GM19395 (cell line): ENCODE measurements around the gene AHCTF1.
"Not testable (repeated sequence)": the region's sequence is repeated elsewhere in the genome, so short reads cannot be mapped to it uniquely, and the experiment has no call there.

ENCODE experiments used
- ATAC-seq: cut with Tn5 transposase; IDR thresholded peaks from one replicate; pipeline ENCODE4 v1.9.1; 2021; ENCODE audit warnings: mild to moderate bottlenecking, moderate library complexity; ENCODE audit not compliant: unreplicated experiment

AHCTF1 gene

DNA sequence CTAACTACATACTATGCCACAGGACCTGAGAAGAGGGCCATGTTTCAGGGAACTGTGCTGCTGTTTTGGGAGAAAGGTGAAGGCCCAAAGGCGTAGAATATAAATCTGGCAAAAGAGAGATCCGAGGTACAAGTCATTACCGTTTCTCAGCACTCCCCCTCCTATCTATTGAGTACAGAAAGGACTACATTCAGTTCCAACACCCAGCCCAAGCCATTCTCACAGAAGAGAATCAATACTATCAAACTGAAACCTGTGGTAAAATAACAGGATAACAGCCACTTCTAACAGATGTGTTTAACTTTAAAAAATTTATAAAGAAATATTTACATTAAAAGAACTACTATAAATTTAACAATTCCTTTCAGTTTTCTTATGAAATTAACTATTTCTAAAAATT is 7.8 kb downstream of the AHCTF1 start:
- ATAC-seq, result no peak

DNA sequence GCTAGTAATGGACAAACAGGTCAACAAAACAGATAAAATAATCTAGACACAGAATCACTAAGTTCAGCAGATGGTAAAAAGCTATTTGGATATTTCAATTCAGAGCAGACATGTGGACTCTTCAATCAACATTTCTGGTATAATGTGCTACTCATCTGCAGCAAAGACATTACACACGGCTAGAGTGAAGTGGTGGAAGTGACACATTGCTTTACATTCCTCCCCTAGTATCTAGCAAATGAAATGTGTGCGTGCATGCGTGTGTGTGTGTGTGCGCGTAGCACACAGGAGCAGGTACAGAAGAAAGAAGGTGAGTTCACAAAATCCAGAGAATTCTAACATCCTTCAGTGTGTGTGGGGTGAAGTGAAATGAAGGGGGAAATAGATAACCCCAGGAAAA is 8.3 kb downstream of the AHCTF1 start:
- ATAC-seq, result no peak

DNA sequence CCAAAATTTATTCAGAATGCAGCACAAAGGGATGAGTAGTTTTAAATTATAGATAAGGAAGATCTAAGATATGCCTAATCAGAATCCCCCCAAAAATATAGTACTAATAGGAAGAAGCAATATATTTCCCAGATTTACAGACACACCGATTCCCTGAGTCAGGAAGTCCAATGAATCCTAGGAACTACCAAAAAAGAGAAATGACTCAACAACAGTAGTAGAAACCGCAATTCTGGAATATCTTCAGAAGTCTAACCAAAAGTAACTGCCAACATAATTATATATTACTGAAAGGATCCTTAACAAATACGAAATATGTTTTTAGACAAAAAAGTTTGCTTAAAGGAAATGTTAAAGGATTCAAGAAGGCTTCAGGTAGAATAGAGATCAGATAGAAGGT is 10.3 kb downstream of the AHCTF1 start:
- no peak for ATAC-seq

DNA sequence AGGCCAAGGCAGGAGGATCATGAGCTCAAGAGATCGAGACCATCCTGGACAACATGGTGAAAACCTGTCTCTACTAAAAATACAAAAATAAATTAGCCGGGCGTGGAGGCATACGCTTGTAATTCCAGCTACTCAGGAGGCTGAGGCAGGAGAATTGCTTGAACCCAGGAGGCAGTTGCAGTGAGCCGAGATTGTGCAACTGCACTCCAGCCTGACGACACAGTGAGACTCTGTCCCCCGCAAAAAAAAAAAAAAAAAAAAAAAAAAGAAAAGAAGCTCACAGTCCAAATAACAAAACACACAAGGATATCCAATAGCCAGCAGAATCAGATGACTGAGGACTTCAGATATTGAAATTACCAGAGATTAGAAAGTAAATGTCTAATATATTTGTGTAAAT is 11.8 kb downstream of the AHCTF1 start:
- no peak for ATAC-seq

DNA sequence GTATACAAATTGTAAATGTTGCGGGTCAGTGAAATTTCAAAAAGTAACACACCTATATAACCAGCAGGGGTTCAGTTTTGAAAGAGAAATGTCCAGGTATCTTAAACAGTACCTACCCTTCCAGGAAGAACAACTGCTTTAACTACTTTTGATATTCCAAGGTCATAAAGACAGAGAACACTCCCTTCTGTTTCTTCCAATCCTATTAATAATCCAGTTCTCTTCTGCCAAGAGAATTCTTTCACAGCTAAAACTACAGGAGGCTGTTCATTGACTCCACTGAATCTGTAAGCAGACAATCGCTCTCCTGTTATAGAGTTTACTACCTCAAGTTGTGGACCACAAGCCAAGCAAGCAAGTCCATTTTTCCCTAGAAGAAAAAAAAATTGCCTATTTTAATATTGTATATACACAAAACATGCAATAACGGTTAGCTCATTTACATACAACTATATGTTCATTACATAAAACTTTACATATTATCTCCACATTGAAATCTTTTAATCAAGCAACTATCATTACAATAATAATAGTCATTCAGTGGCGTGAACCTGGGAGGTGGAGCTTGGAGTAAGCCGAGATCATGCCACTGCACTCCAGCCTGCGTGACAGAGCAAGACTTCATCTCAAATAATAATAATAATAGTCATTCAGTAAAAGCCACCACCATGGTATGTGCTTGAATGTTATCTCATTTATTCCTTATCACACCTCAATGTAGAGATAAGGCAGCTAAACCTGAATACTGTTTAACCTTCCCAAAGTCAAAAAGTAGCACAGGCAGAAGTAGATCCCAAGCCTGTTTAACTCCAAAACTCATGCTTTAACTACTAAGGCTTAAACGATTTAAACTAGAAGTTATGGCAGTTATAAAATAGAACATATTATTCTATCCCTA is 15.5 kb downstream of the AHCTF1 start:
- not testable (repeated sequence) for ATAC-seq

DNA sequence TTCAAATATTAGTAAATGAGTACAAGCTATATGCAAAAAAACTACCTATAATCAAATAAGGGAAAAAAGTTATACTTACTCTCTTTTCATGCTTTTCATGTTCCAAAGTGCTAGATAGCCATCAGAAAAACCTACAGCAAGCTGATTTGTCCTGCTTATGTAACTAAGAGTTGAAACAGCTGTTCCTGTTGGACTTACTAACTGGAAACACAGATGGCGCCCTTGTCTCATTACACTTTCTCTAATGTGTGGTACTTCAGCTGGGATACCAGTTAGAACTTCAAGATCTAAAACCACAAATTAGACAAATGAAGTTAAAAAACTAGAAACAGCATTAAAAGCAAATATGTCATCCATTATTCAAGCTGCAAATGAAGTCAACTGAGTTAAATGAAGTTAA is 24.3 kb downstream of the AHCTF1 start:
- ATAC-seq, result no peak

DNA sequence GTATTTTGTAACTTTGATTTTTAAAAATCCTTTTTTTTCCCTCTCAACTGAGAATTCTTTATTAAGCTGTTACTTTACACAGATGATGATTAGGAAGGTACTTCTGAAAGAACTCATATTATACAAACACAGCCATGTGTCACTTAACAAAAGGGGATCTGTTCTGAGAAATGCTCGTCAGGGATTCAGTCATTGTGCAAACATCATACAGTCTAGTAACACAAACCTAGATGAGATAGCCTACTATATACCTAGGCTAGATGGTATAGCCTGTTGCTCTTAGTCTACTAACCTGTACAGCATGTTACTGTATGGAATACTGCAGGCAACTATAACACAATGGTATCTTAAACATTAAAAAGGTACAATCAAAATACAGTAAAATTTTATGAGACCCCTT is 24.9 kb downstream of the AHCTF1 start:
- ATAC-seq, result no peak

DNA sequence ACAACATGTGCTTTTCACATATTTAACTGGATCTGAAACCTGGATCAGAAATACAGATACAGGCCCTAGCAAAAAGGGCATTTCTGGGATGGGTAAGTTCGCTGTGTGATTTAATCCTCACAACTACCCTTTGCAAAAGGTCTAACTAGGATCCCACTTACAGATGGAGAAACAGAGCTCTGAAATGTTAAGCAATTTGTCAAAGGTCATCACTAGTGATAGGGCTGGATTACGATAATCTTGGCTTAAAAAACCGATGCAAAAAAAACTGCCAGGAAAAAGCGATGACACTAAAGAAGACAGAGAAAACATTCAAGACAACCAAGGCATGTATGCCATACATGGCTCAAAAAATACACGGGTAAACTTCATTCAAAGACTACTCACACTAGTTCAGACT is 29.9 kb downstream of the AHCTF1 start:
- no peak for ATAC-seq

DNA sequence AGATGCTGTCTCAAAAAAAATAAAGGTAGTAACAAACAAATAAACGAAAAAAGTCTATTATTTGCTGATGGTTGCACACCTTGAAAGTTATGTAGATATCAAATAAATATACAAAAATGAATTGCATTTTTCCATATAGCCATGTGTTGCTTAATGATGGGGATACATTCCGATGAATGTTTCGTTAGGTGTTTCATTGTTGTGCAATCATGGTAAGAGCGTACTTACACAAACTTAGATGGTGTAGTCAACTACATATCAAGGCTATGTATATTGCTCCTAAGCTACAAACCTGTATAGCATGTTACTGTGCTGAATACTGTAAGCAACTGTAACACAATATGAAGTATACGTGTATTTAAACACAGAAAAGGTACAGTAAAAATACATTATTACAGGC is 34.4 kb downstream of the AHCTF1 start:
- ATAC-seq, result no peak

DNA sequence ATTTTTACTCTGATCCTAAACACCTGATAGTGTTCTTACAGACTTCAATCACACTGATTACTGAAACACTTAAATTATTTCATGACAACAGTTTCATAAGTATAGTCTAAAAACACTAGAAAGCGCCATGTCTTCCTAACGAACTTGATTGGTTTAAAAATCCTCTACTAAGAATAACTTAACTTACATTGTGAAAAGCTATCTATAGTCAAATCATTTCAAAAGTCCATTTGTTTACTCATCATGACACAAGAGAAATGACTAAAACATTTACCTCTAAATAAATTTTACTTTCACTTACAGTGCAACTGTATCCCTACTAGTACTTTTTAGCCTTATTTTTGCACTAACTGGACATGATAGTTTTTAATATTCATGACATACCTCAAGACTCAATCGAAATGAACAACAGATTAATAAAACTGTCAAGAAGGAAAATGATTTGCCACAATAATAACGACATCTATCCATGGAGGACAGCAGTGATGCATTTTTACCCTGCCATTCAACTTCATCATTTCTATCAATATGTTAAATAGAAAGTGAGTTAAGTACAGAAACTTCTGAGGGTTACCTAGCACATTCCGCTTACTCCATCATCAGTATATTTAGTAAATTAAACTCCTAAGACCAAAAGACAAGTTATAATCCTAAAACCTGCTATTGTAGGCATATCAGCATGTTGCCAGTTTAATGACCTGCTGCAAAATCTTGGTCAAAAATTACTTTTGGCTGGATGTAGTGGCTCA is 38.4 kb downstream of the AHCTF1 start:
- peak; percentile 74 for ATAC-seq

DNA sequence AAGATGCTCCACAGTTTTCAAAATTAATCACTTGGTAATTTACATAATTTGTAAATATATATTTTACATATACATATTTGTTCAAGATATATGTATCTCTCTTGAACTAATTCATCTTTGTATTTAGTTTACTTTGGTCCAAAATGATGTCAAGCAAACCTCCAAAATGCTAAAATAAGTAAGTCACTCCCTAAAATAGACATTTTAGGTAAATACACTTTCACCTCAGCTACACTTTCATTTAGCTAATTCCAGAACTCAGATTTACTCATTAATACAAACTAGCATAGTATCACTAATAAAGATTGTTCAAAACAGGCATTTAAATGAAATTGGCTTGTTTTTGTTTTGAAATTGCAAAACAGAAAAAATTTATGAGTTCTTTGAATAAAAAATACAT is 40.6 kb downstream of the AHCTF1 start:
- no peak for ATAC-seq

DNA sequence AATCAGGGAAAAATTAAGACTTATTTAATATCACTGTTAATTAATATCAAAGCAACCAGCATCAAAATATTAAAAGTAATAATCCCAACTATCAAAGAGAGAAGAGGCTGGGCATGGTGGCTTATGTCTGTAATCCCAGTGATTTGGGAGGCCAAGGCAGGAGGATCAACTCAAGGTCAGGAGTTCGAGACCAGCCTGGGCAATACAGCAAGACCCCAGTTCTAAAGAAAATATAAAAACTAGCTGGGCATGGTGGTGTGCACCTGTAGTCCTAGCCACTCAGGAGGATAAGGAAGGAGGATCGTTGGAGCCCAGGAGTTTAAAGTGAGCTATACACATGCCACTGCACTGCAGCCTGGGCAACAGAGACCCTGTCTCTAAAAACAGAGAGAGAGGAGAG is 43.2 kb downstream of the AHCTF1 start:
- no peak for ATAC-seq

DNA sequence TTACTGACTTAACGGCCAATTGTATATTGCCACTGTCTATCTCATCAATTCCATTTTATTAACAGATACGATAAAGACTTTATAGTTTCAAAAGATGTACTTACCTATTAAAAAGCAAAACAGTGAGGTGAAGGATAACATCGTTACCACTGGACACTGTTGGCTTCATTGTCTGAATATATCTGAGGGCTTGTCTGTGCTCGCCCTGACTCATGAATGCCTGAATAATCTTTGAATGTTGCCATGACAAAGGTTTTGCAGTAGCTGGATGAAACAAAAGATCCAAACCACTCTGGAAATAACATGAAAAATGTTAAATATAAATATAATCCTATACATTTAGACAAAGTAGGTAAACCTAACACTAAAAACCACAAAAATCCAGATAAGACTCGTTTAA is 46.4 kb downstream of the AHCTF1 start:
- not testable (repeated sequence) for ATAC-seq

DNA sequence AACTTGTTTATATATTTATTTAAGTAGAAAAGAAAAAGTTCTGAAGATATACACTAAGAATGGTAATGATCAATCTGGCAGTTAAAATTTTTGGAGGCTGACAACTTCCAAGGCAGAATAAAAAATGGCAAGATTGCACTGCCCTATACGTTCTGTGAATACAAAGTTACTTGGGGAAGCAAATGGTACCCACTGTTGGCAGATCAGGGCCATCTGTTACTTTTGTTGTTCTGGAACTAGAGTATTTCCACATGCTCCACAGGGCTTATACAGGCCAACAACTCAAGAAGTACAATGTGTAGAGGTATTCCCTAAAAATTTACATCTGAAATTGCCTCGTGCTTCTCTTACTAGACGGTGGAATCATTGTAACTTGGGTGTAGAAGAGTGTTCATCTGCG is 53.2 kb downstream of the AHCTF1 start:
- no peak for ATAC-seq

DNA sequence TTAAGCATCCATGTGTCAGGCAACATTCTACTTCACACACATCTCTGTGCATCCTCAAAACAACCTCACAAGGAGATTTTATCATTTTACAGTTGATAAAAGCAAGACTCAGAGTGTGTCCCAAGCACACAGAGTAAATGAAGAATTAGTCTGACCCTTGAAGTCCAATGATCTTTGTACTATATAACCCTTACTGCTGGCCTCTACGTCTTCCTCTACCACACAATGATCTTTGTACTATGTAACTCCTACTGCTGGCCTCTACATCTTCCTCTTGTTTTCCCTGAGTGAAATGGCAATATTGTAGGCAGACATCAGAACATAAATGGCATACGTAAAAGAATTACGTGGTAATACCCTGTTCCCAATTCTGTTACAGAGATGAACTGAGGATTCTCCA is 55.3 kb downstream of the AHCTF1 start:
- ATAC-seq, result no peak

DNA sequence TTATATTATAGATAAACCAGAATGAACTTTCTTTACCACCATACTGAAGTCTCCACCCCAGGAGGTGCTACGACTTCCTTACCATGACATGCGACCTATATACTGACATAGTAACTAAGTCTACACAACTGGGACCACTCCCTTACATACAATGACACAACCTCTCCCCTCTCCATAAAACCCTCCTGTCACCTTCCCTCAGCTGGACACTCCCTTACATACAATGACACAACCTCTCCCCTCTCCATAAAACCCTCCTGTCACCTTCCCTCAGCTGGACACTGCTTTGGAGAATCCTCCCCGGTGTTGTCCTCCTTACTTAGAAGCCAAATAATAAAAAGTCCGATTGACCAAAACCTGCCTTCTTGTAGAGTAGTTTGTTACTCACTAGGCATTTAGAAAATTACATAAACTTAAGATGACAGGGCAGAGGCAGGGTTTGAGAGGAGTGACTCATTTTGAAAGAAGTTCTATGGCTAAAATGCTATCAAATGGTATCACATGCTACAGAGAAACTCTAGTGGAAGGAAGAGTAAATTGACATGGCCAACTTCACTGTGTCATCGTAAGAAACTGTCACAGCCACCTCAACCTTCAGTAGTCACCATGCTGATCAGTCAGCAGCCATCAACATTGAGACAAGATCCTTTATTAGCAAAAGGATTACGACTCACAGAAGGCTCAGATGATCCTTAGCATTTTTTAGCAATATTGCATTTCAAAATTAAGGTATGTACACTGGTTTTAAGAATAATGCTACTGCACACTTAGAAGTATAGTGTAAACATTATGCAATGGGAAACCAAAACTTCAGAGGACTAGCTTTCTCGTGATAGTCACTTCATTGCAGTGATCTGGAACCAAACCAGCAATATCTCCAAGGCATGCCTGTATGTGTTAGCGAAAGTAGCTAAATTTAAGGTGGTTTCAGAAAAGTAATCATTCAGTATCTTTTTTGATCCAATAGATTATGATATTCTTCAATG is 56.4 kb downstream of the AHCTF1 start:
- ATAC-seq, result peak; percentile 84

DNA sequence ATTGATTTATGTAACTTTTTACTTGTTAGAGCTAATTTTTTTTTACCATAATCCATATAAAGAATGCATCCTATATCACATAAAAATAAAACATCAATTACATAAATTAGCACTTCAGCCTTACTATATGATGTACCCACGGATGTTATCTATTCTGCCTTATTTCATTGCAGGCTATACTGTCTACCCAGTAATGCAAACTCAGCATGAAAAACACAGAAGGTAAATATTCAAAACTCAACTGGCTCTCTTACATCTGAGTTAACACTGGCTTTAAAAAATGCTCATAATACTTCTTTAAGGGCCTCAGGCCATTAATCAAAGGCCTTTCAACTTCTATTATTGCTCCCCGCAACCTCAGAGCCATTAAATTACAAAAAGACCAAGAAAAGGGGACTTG is 65.8 kb downstream of the AHCTF1 start:
- ATAC-seq, result no peak

DNA sequence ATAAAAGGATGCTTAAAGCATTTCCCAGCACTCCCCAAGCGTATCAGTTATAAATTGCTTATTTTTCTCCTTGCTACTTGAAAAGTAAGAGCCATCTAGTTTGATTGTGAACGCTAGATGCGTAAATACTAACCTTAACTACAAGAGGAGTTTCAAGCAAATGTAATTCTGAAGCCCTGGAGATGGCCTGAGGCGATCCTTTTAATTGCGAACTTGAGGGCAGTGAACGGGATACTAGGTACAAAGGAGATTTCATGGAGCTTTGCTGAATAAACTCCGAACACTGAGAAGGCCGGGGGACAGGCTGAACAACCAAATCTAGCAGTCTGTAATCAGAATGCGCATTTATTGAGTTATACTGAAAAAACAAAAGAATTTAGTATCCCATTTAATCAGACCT is 68.0 kb downstream of the AHCTF1 start:
- ATAC-seq, result not testable (repeated sequence)

DNA sequence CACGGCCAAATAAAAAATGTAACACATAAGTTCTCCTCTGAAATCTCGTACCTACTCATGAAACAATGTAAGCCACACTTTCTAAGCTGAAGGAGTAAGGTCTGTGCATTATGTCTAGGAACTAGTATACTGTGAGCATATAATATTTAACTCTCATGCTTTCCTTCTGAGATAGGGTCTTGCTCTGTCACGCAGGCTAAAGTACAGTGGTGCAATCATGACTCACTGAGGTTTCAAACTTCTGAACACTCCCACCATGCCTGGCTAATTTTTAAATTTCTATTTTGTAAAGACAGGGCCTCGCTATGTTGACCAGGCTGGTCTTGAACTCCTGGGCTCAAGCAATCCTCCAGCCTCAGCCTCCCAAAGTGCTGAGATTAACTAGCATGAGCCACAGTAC is 71.3 kb downstream of the AHCTF1 start:
- ATAC-seq, result no peak

DNA sequence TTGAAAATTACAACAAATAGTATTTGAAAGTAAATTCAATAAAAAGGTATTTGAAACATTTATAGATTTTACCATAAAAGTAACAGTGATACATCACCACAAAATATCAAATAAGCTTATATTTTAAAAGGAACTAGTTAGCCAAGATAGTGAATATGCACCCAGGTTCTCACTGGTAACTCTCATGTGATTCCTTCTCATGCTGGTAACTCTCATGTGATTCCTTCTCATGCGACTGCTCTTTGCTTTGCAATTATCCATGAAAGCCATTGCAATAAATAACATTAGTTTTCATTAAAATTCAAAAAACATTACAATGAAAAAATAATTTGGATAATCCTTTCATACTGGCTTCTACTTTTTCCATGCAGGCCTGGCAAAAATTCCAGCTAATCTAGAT is 75.4 kb downstream of the AHCTF1 start:
- ATAC-seq, result no peak

DNA sequence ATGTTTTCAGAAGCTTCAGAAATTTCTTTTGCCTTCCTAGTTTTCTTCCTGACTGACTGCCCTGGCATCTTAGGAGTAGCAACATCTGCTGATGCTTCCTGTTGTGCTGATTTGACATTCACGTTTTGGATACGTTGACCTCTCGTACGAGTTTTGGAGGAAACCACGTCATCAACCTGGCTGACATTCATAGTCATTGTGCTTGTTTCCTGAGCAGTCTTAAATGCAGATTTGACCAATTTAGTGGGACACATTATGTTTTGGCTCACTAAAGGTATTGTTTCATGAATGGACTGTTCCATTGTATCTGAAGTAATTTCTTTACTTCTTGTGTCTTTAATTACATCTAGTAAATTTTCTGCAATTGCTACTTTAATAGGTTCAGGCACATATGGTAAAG is 81.1 kb downstream of the AHCTF1 start:
- ATAC-seq, result not testable (repeated sequence)
